ENCODE measurements around the gene PIP.

GRCh38 chr7:143183024-143183423 lies 51.1 kb downstream of the PIP start, which contains the start of gene TAS2R39:
- TF ChIP-seq, protein P1, sequence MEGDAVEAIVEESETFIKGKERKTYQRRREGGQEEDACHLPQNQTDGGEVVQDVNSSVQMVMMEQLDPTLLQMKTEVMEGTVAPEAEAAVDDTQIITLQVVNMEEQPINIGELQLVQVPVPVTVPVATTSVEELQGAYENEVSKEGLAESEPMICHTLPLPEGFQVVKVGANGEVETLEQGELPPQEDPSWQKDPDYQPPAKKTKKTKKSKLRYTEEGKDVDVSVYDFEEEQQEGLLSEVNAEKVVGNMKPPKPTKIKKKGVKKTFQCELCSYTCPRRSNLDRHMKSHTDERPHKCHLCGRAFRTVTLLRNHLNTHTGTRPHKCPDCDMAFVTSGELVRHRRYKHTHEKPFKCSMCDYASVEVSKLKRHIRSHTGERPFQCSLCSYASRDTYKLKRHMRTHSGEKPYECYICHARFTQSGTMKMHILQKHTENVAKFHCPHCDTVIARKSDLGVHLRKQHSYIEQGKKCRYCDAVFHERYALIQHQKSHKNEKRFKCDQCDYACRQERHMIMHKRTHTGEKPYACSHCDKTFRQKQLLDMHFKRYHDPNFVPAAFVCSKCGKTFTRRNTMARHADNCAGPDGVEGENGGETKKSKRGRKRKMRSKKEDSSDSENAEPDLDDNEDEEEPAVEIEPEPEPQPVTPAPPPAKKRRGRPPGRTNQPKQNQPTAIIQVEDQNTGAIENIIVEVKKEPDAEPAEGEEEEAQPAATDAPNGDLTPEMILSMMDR (IDR thresholded peaks at IDR 0.05), result no peak
- TF ChIP-seq EZH2 (IDR thresholded peaks at IDR 0.05), result no peak
- TF ChIP-seq EZH2phosphoT487 (IDR thresholded peaks at IDR 0.05), result no peak
